HEK293 (cell line): ENCODE results near the gene SYNGR3.

ENCODE experiments used
- HOXA7 ChIP-seq: sonication (generic); formaldehyde crosslinking; IDR thresholded peaks from 2 replicates; pipeline ENCODE4 v1.8.1; 2022; ENCODE audit warnings: missing genetic modification reagents, borderline replicate concordance
- HOXD13 ChIP-seq: sonication (generic); formaldehyde crosslinking; IDR thresholded peaks from 2 replicates; pipeline ENCODE4 v1.8.0; 2022; ENCODE audit warnings: missing genetic modification reagents, borderline replicate concordance
- KLF1 ChIP-seq: fragments of 450-650 bp; formaldehyde crosslinking; IDR thresholded peaks from 2 replicates; pipeline ENCODE4 v1.5.1; 2016; ENCODE audit warnings: missing biosample characterization, missing genetic modification characterization
- KLF7 ChIP-seq: fragments of 450-650 bp; formaldehyde crosslinking; IDR thresholded peaks from 2 replicates; pipeline ENCODE4 v1.5.1; 2016; ENCODE audit warnings: missing biosample characterization, missing genetic modification characterization, borderline replicate concordance
- KLF8 ChIP-seq: fragments of 450-650 bp; formaldehyde crosslinking; IDR thresholded peaks from 2 replicates; pipeline ENCODE4 v1.5.1; 2016; ENCODE audit warnings: missing biosample characterization, missing genetic modification characterization
- PRDM6 ChIP-seq: fragments of 450-650 bp; formaldehyde crosslinking; IDR thresholded peaks from 2 replicates; pipeline ENCODE4 v1.5.1; 2017; ENCODE audit warnings: missing biosample characterization, missing genetic modification characterization
- SALL2 ChIP-seq: fragments of 450-650 bp; formaldehyde crosslinking; IDR thresholded peaks from 2 replicates; pipeline ENCODE4 v1.5.0; 2017; ENCODE audit warnings: missing biosample characterization, mild to moderate bottlenecking, missing genetic modification characterization, borderline replicate concordance
- SETDB1 ChIP-seq: IDR thresholded peaks from one replicate; pipeline ENCODE4 v1.6.1; 2017; ENCODE audit warnings: mild to moderate bottlenecking, low read length, moderate library complexity, mixed read lengths; ENCODE audit not compliant: insufficient read length
- WT1 ChIP-seq: fragments of 450-650 bp; formaldehyde crosslinking; IDR thresholded peaks from 2 replicates; pipeline ENCODE4 v1.5.1; 2016; ENCODE audit warnings: missing biosample characterization, missing genetic modification characterization
- ZBTB48 ChIP-seq: fragments of 450-650 bp; formaldehyde crosslinking; IDR thresholded peaks from 2 replicates; pipeline ENCODE4 v1.5.1; 2016; ENCODE audit warnings: missing biosample characterization, missing genetic modification characterization
- ZFHX2 ChIP-seq: fragments of 450-650 bp; formaldehyde crosslinking; conservative IDR thresholded peaks from 2 replicates; pipeline ENCODE4 v1.5.1; 2016; ENCODE audit warnings: missing biosample characterization, missing genetic modification characterization
- ZNF114 ChIP-seq: fragments of 450-650 bp; formaldehyde crosslinking; IDR thresholded peaks from 2 replicates; pipeline ENCODE4 v1.5.0; 2017; ENCODE audit warnings: missing biosample characterization, missing genetic modification characterization
- ZNF121 ChIP-seq: fragments of 450-650 bp; formaldehyde crosslinking; IDR thresholded peaks from 2 replicates; pipeline ENCODE4 v1.5.1; 2016; ENCODE audit warnings: missing biosample characterization, missing genetic modification characterization
- ZNF132 ChIP-seq: fragments of 450-650 bp; formaldehyde crosslinking; IDR thresholded peaks from 2 replicates; pipeline ENCODE4 v1.5.1; 2017; ENCODE audit warnings: missing biosample characterization, missing genetic modification characterization, borderline replicate concordance
- ZNF174 ChIP-seq: fragments of 450-650 bp; formaldehyde crosslinking; IDR thresholded peaks from 2 replicates; pipeline ENCODE4 v1.5.0; 2017; ENCODE audit warnings: missing biosample characterization, mild to moderate bottlenecking, missing genetic modification characterization
- ZNF2 ChIP-seq: fragments of 450-650 bp; formaldehyde crosslinking; IDR thresholded peaks from 2 replicates; pipeline ENCODE4 v1.5.1; 2016; ENCODE audit warnings: missing biosample characterization, missing genetic modification characterization
- ZNF214 ChIP-seq: fragments of 450-650 bp; formaldehyde crosslinking; IDR thresholded peaks from 2 replicates; pipeline ENCODE4 v1.5.1; 2017; ENCODE audit warnings: missing biosample characterization, mild to moderate bottlenecking, missing genetic modification characterization, borderline replicate concordance
- ZNF23 ChIP-seq: fragments of 450-650 bp; formaldehyde crosslinking; IDR thresholded peaks from 2 replicates; pipeline ENCODE4 v1.5.1; 2016; ENCODE audit warnings: missing biosample characterization, missing genetic modification characterization, borderline replicate concordance
- ZNF24 ChIP-seq: fragments of 450-650 bp; formaldehyde crosslinking; IDR thresholded peaks from 2 replicates; pipeline ENCODE4 v1.5.1; 2016; ENCODE audit warnings: missing biosample characterization, missing genetic modification characterization
- ZNF324 ChIP-seq: fragments of 450-650 bp; formaldehyde crosslinking; IDR thresholded peaks from 2 replicates; pipeline ENCODE4 v1.5.1; 2016; ENCODE audit warnings: missing biosample characterization, missing genetic modification characterization
- ZNF354C ChIP-seq: fragments of 450-650 bp; formaldehyde crosslinking; IDR thresholded peaks from 2 replicates; pipeline ENCODE4 v1.5.1; 2016; ENCODE audit warnings: missing biosample characterization, missing genetic modification characterization, low read depth, borderline replicate concordance
- ZNF404 ChIP-seq: fragments of 450-650 bp; formaldehyde crosslinking; IDR thresholded peaks from 2 replicates; pipeline ENCODE4 v1.5.1; 2017; ENCODE audit warnings: missing biosample characterization, missing genetic modification characterization
- ZNF48 ChIP-seq: fragments of 450-650 bp; formaldehyde crosslinking; IDR thresholded peaks from 2 replicates; pipeline ENCODE4 v1.5.1; 2016; ENCODE audit warnings: missing biosample characterization, missing genetic modification characterization
- ZNF510 ChIP-seq: fragments of 450-650 bp; formaldehyde crosslinking; IDR thresholded peaks from 2 replicates; pipeline ENCODE4 v1.5.1; 2018; ENCODE audit warnings: mild to moderate bottlenecking, missing genetic modification characterization, missing biosample characterization; ENCODE audit not compliant: insufficient replicate concordance
- ZNF521 ChIP-seq: fragments of 450-650 bp; formaldehyde crosslinking; IDR thresholded peaks from 2 replicates; pipeline ENCODE4 v1.5.1; 2017; ENCODE audit warnings: missing biosample characterization, mild to moderate bottlenecking, missing genetic modification characterization
- ZNF530 ChIP-seq: fragments of 450-650 bp; formaldehyde crosslinking; IDR thresholded peaks from 2 replicates; pipeline ENCODE4 v1.5.1; 2016; ENCODE audit warnings: low read depth, missing biosample characterization, missing genetic modification characterization
- ZNF585B ChIP-seq: fragments of 450-650 bp; formaldehyde crosslinking; IDR thresholded peaks from 2 replicates; pipeline ENCODE4 v1.5.1; 2016; ENCODE audit warnings: missing biosample characterization, missing genetic modification characterization
- ZNF707 ChIP-seq: fragments of 450-650 bp; formaldehyde crosslinking; IDR thresholded peaks from 2 replicates; pipeline ENCODE4 v1.5.1; 2016; ENCODE audit warnings: missing biosample characterization, missing genetic modification characterization
- ZNF830 ChIP-seq: fragments of 450-650 bp; IDR thresholded peaks from 2 replicates; pipeline ENCODE4 v1.5.0; 2018; ENCODE audit warnings: missing biosample characterization, missing genetic modification characterization, low read depth, mild to moderate bottlenecking, moderate library complexity
- TF ChIP-seq, protein P1 (sequence below): fragments of 450-650 bp; formaldehyde crosslinking; IDR thresholded peaks from 2 replicates; pipeline ENCODE4 v1.5.1; 2016; ENCODE audit warnings: missing biosample characterization, missing genetic modification characterization, low read depth
- TF ChIP-seq, protein P2 (sequence below): fragments of 450-650 bp; formaldehyde crosslinking; IDR thresholded peaks from 2 replicates; pipeline ENCODE4 v1.5.1; 2017; ENCODE audit warnings: missing biosample characterization, missing genetic modification characterization
- TF ChIP-seq, protein P3 (sequence below): fragments of 450-650 bp; formaldehyde crosslinking; IDR thresholded peaks from 2 replicates; pipeline ENCODE4 v1.5.1; 2016; ENCODE audit warnings: missing biosample characterization, missing genetic modification characterization, low read depth
- TF ChIP-seq, protein P4 (sequence below): fragments of 450-650 bp; formaldehyde crosslinking; IDR thresholded peaks from 2 replicates; pipeline ENCODE4 v1.5.1; 2017; ENCODE audit warnings: missing biosample characterization, missing genetic modification characterization

SYNGR3 gene

GRCh38 chr16:1961651-1962067, 28.1 kb upstream of the SYNGR3 start (continued):
- TF ChIP-seq HOXA7 (CRISPR knock-in tag): no peak
- TF ChIP-seq ZNF585B (tag by site-specific recombination): no peak
- no peak for TF ChIP-seq ZNF404 (tag by site-specific recombination)
- no peak for TF ChIP-seq ZNF354C (tag by site-specific recombination)
- 0 out of 2 replicates have a peak, but pooled peaks have one; percentile 10 for TF ChIP-seq ZNF2 (tag by site-specific recombination)
- peak; percentile 36 for TF ChIP-seq KLF8 (tag by site-specific recombination)
- no peak for TF ChIP-seq ZNF214 (tag by site-specific recombination)
- no peak for TF ChIP-seq ZNF830 (tag by site-specific recombination)
- TF ChIP-seq, protein P1, sequence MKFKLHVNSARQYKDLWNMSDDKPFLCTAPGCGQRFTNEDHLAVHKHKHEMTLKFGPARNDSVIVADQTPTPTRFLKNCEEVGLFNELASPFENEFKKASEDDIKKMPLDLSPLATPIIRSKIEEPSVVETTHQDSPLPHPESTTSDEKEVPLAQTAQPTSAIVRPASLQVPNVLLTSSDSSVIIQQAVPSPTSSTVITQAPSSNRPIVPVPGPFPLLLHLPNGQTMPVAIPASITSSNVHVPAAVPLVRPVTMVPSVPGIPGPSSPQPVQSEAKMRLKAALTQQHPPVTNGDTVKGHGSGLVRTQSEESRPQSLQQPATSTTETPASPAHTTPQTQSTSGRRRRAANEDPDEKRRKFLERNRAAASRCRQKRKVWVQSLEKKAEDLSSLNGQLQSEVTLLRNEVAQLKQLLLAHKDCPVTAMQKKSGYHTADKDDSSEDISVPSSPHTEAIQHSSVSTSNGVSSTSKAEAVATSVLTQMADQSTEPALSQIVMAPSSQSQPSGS (tag by site-specific recombination): no peak
- TF ChIP-seq ZNF707 (tag by site-specific recombination): no peak
- TF ChIP-seq, protein P2, sequence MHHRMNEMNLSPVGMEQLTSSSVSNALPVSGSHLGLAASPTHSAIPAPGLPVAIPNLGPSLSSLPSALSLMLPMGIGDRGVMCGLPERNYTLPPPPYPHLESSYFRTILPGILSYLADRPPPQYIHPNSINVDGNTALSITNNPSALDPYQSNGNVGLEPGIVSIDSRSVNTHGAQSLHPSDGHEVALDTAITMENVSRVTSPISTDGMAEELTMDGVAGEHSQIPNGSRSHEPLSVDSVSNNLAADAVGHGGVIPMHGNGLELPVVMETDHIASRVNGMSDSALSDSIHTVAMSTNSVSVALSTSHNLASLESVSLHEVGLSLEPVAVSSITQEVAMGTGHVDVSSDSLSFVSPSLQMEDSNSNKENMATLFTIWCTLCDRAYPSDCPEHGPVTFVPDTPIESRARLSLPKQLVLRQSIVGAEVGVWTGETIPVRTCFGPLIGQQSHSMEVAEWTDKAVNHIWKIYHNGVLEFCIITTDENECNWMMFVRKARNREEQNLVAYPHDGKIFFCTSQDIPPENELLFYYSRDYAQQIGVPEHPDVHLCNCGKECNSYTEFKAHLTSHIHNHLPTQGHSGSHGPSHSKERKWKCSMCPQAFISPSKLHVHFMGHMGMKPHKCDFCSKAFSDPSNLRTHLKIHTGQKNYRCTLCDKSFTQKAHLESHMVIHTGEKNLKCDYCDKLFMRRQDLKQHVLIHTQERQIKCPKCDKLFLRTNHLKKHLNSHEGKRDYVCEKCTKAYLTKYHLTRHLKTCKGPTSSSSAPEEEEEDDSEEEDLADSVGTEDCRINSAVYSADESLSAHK (tag by site-specific recombination): no peak
- TF ChIP-seq ZNF48: no peak
- TF ChIP-seq, protein P3, sequence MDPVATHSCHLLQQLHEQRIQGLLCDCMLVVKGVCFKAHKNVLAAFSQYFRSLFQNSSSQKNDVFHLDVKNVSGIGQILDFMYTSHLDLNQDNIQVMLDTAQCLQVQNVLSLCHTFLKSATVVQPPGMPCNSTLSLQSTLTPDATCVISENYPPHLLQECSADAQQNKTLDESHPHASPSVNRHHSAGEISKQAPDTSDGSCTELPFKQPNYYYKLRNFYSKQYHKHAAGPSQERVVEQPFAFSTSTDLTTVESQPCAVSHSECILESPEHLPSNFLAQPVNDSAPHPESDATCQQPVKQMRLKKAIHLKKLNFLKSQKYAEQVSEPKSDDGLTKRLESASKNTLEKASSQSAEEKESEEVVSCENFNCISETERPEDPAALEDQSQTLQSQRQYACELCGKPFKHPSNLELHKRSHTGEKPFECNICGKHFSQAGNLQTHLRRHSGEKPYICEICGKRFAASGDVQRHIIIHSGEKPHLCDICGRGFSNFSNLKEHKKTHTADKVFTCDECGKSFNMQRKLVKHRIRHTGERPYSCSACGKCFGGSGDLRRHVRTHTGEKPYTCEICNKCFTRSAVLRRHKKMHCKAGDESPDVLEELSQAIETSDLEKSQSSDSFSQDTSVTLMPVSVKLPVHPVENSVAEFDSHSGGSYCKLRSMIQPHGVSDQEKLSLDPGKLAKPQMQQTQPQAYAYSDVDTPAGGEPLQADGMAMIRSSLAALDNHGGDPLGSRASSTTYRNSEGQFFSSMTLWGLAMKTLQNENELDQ (tag by site-specific recombination): no peak
- TF ChIP-seq KLF1: no peak
- TF ChIP-seq ZNF23 (tag by site-specific recombination): no peak
- no peak for TF ChIP-seq KLF7
- TF ChIP-seq ZNF114 (tag by site-specific recombination): no peak
- no peak for TF ChIP-seq SETDB1
- 0 out of 2 replicates have a peak, but pooled peaks have one; percentile 19 for TF ChIP-seq ZNF24 (tag by site-specific recombination)
- TF ChIP-seq ZFHX2 (tag by site-specific recombination): no peak
- no peak for TF ChIP-seq ZNF174 (tag by site-specific recombination)
- no peak for TF ChIP-seq ZNF510 (tag by site-specific recombination)
- TF ChIP-seq SALL2 (tag by site-specific recombination): no peak
- no peak for TF ChIP-seq HOXD13 (CRISPR knock-in tag)
- TF ChIP-seq ZNF132: no peak
- TF ChIP-seq PRDM6 (tag by site-specific recombination): no peak
- TF ChIP-seq ZNF121: no peak
- TF ChIP-seq, protein P4, sequence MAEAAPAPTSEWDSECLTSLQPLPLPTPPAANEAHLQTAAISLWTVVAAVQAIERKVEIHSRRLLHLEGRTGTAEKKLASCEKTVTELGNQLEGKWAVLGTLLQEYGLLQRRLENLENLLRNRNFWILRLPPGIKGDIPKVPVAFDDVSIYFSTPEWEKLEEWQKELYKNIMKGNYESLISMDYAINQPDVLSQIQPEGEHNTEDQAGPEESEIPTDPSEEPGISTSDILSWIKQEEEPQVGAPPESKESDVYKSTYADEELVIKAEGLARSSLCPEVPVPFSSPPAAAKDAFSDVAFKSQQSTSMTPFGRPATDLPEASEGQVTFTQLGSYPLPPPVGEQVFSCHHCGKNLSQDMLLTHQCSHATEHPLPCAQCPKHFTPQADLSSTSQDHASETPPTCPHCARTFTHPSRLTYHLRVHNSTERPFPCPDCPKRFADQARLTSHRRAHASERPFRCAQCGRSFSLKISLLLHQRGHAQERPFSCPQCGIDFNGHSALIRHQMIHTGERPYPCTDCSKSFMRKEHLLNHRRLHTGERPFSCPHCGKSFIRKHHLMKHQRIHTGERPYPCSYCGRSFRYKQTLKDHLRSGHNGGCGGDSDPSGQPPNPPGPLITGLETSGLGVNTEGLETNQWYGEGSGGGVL (tag by site-specific recombination): peak; percentile 56
- TF ChIP-seq ZNF324 (tag by site-specific recombination): no peak
- no peak for TF ChIP-seq ZNF530 (tag by site-specific recombination)
- TF ChIP-seq WT1 (tag by site-specific recombination): no peak
- no peak for TF ChIP-seq ZBTB48
- TF ChIP-seq ZNF521 (tag by site-specific recombination): no peak
